IMR-90 (cell line): Measurements from ENCODE around the gene IGDCC3.

Source experiments
- BHLHE40 ChIP-seq: fragments of 150-350 bp; IDR thresholded peaks from 2 replicates; pipeline ENCODE4 v1.6.1; 2016; ENCODE audit warnings: mild to moderate bottlenecking, low read depth, low read length
- CEBPB ChIP-seq: IDR thresholded peaks from 2 replicates; pipeline ENCODE4 v1.6.1; 2012; ENCODE audit warnings: low read depth, low read length, improper control_type of control experiment
- CHD1 ChIP-seq: IDR thresholded peaks from 2 replicates; pipeline ENCODE4 v1.6.1; 2012; ENCODE audit warnings: low read depth, low read length, improper control_type of control experiment
- FOS ChIP-seq: fragments of 150-350 bp; IDR thresholded peaks from 2 replicates; pipeline ENCODE4 v1.6.1; 2016; ENCODE audit warnings: low read depth, low read length
- MAFK ChIP-seq: IDR thresholded peaks from 2 replicates; pipeline ENCODE4 v1.6.1; 2012; ENCODE audit warnings: low read depth, low read length, improper control_type of control experiment
- MAZ ChIP-seq: IDR thresholded peaks from 2 replicates; pipeline ENCODE4 v1.6.1; 2012; ENCODE audit warnings: low read depth, mild to moderate bottlenecking, low read length, improper control_type of control experiment, moderate library complexity, borderline replicate concordance
- MXI1 ChIP-seq: IDR thresholded peaks from 2 replicates; pipeline ENCODE4 v1.6.1; 2012; ENCODE audit warnings: low read depth, mild to moderate bottlenecking, low read length, moderate library complexity, borderline replicate concordance
- POLR2A ChIP-seq: IDR thresholded peaks from 2 replicates; pipeline ENCODE4 v1.6.1; 2012; ENCODE audit warnings: mild to moderate bottlenecking, low read depth, low read length
- RCOR1 ChIP-seq: IDR thresholded peaks from 2 replicates; pipeline ENCODE4 v1.6.1; 2012; ENCODE audit warnings: mild to moderate bottlenecking, low read length, improper control_type of control experiment; ENCODE audit not compliant: insufficient replicate concordance
- RFX5 ChIP-seq: IDR thresholded peaks from 2 replicates; pipeline ENCODE4 v1.8.0; 2012; ENCODE audit warnings: low read depth, mild to moderate bottlenecking, low read length, moderate library complexity
- SMC3 ChIP-seq: fragments of 150-350 bp; IDR thresholded peaks from 2 replicates; pipeline ENCODE4 v1.6.1; 2016; ENCODE audit warnings: low read depth, mild to moderate bottlenecking, antibody characterized with exemption, low read length, moderate library complexity
- TF ChIP-seq, protein P1 (sequence below): conservative IDR thresholded peaks from 2 replicates; pipeline ENCODE4 v1.5.1; 2012; ENCODE audit warnings: mild to moderate bottlenecking, low read depth, low read length, improper control_type of control experiment
- TF ChIP-seq, protein P2 (sequence below): fragments of 150-350 bp; IDR thresholded peaks from 2 replicates; pipeline ENCODE4 v1.6.1; 2017; ENCODE audit warnings: mild to moderate bottlenecking, antibody characterized with exemption, low read length, low read depth
- TF ChIP-seq, protein P3 (sequence below): fragments of 150-350 bp; IDR thresholded peaks from 2 replicates; pipeline ENCODE4 v1.6.1; 2016; ENCODE audit warnings: low read depth, mild to moderate bottlenecking, low read length, moderate library complexity, borderline replicate concordance

DNA sequence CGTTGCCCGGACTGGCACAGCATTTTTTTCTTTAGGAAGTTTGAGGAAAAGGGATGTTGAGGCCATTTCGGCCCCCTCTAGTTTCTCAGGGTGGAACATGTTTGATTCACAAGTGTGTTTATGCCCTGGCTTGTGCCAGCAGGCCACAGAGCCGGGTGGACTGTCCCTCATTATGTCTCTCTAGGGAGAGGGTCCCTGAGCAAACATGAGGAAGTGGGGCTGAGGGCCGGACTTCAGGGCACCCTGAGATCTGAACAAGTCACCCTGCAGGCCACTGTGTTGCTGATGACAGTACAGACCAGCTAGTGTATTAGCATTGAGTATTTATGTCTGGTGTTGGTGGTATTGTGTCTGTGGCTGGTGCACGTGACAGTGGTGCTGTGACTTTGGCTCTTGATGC is 38.4 kb downstream of the IGDCC3 start:
- TF ChIP-seq, protein P1, sequence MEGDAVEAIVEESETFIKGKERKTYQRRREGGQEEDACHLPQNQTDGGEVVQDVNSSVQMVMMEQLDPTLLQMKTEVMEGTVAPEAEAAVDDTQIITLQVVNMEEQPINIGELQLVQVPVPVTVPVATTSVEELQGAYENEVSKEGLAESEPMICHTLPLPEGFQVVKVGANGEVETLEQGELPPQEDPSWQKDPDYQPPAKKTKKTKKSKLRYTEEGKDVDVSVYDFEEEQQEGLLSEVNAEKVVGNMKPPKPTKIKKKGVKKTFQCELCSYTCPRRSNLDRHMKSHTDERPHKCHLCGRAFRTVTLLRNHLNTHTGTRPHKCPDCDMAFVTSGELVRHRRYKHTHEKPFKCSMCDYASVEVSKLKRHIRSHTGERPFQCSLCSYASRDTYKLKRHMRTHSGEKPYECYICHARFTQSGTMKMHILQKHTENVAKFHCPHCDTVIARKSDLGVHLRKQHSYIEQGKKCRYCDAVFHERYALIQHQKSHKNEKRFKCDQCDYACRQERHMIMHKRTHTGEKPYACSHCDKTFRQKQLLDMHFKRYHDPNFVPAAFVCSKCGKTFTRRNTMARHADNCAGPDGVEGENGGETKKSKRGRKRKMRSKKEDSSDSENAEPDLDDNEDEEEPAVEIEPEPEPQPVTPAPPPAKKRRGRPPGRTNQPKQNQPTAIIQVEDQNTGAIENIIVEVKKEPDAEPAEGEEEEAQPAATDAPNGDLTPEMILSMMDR = no peak
- no peak for TF ChIP-seq POLR2A
- TF ChIP-seq MAFK = no peak
- TF ChIP-seq CHD1 = no peak
- TF ChIP-seq, protein P2, sequence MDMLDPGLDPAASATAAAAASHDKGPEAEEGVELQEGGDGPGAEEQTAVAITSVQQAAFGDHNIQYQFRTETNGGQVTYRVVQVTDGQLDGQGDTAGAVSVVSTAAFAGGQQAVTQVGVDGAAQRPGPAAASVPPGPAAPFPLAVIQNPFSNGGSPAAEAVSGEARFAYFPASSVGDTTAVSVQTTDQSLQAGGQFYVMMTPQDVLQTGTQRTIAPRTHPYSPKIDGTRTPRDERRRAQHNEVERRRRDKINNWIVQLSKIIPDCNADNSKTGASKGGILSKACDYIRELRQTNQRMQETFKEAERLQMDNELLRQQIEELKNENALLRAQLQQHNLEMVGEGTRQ = no peak
- TF ChIP-seq RCOR1 = no peak
- TF ChIP-seq FOS = no peak
- no peak for TF ChIP-seq BHLHE40
- no peak for TF ChIP-seq RFX5
- TF ChIP-seq, protein P3, sequence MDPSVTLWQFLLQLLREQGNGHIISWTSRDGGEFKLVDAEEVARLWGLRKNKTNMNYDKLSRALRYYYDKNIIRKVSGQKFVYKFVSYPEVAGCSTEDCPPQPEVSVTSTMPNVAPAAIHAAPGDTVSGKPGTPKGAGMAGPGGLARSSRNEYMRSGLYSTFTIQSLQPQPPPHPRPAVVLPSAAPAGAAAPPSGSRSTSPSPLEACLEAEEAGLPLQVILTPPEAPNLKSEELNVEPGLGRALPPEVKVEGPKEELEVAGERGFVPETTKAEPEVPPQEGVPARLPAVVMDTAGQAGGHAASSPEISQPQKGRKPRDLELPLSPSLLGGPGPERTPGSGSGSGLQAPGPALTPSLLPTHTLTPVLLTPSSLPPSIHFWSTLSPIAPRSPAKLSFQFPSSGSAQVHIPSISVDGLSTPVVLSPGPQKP = no peak
- TF ChIP-seq CEBPB = no peak
- no peak for TF ChIP-seq MAZ
- TF ChIP-seq SMC3 = no peak
- no peak for TF ChIP-seq MXI1
